PC-3 (cell line): Measurements from ENCODE around the gene TMCO6. TPM values are rescaled to one million over a fixed set of nuclear protein-coding genes. Genes with fewer than 3 reads are reported as not detected.
"Not testable (repeated sequence)": the region's sequence is repeated elsewhere in the genome, so short reads cannot be mapped to it uniquely, and the experiment has no call there.

Source experiments
- ATAC-seq: fragments of 200-7000 bp; cut with Tn5 transposase; 2 replicates; pipeline ENCODE4 v1.9.1; 2020; ENCODE audit warnings: mild to moderate bottlenecking, moderate library complexity
- BruUV-seq: library from RNA; stranded (reverse); fragments of 400-500 nt; replicated peaks from 2 replicates; lab custom pipeline; 2021; lab: Mats Ljungman, UMichigan
- CTCF ChIA-PET: fragments of 300-600 bp; sonication (Branson Sonifier 250); formaldehyde crosslinking; loops from one replicate; lab custom pipeline; 2022; ENCODE audit warnings: antibody characterized with exemption; lab: Charles Lee
- POLR2A ChIA-PET: fragments of 300-600 bp; sonication (Branson Sonifier 250); formaldehyde crosslinking; loops from one replicate; lab custom pipeline; 2022; ENCODE audit warnings: antibody characterized with exemption; ENCODE audit not compliant: unreplicated experiment; lab: Charles Lee
- DNase-seq: peaks from one replicate; pipeline ENCODE4 v3.0.0-alpha.2; 2015
- H2AFZ ChIP-seq: fragments of 300-600 bp; sonication (generic); 2 replicates; pipeline ENCODE4 v1.6.0; 2016; ENCODE audit warnings: antibody characterized with exemption, low read length
- H3F3A ChIP-seq: fragments of 300-600 bp; sonication (generic); one replicate; pipeline ENCODE4 v1.6.0; 2017; ENCODE audit warnings: antibody characterized with exemption, low read length, control low read depth, mild to moderate bottlenecking; ENCODE audit not compliant: unreplicated experiment
- H3K27ac ChIP-seq: fragments of 300-600 bp; sonication (generic); 2 replicates; pipeline ENCODE4 v1.5.1; 2016; ENCODE audit warnings: mild to moderate bottlenecking, low read length
- H3K27me3 ChIP-seq: fragments of 300-600 bp; sonication (generic); 2 replicates; pipeline ENCODE4 v1.6.1; 2016; ENCODE audit warnings: low read length, mixed read lengths
- H3K36me3 ChIP-seq: fragments of 300-600 bp; sonication (generic); 2 replicates; pipeline ENCODE4 v1.6.1; 2016; ENCODE audit warnings: low read depth, mixed run types, low read length, mixed read lengths
- H3K4me1 ChIP-seq: fragments of 300-600 bp; sonication (generic); 2 replicates; pipeline ENCODE4 v1.5.1; 2016; ENCODE audit warnings: low read length; ENCODE audit not compliant: insufficient read depth
- H3K4me2 ChIP-seq: fragments of 300-600 bp; sonication (generic); 2 replicates; pipeline ENCODE4 v1.6.0; 2016; ENCODE audit warnings: low read length
- H3K4me3 ChIP-seq: fragments of 300-600 bp; sonication (generic); 2 replicates; pipeline ENCODE4 v1.5.1; 2016; ENCODE audit warnings: mild to moderate bottlenecking, low read length, mixed read lengths
- H3K79me2 ChIP-seq: fragments of 300-600 bp; sonication (generic); 2 replicates; pipeline ENCODE4 v1.6.1; 2017; ENCODE audit warnings: low read length, mixed read lengths
- H3K9ac ChIP-seq: fragments of 300-600 bp; sonication (generic); 2 replicates; pipeline ENCODE4 v1.6.0; 2016; ENCODE audit warnings: mild to moderate bottlenecking, low read length
- H3K9me2 ChIP-seq: fragments of 300-600 bp; sonication (generic); replicated peaks from 2 replicates; pipeline ENCODE4 v1.6.1; 2016; ENCODE audit warnings: mixed run types, low read length, mixed read lengths
- H3K9me3 ChIP-seq: fragments of 300-600 bp; sonication (generic); 2 replicates; pipeline ENCODE4 v1.6.1; 2016; ENCODE audit warnings: low read length, mixed read lengths
- H4K20me1 ChIP-seq: fragments of 300-600 bp; sonication (generic); 2 replicates; pipeline ENCODE4 v1.6.1; 2016; ENCODE audit warnings: low read length, mixed read lengths
- CTCF ChIP-seq: fragments of 300-600 bp; sonication (generic); conservative IDR thresholded peaks from 2 replicates; pipeline ENCODE4 v1.5.1; 2017; ENCODE audit warnings: antibody characterized with exemption, low read depth, mild to moderate bottlenecking, low read length
- EZH2 ChIP-seq: fragments of 300-600 bp; sonication (generic); IDR thresholded peaks from one replicate; pipeline ENCODE4 v1.6.1; 2017; ENCODE audit warnings: antibody characterized with exemption, mild to moderate bottlenecking, low read length; ENCODE audit not compliant: unreplicated experiment
- EZH2phosphoT487 ChIP-seq: fragments of 300-600 bp; sonication (generic); IDR thresholded peaks from 2 replicates; pipeline ENCODE4 v1.6.1; 2018; ENCODE audit warnings: mild to moderate bottlenecking, antibody characterized with exemption, low read length, borderline replicate concordance
- intact Hi-C: fragments of 100-400 bp; cut with micrococcal nuclease; formaldehyde crosslinking; loops from 2 replicates; pipeline ENCODE4 v1.9.0; 2023
- total RNA-seq: library from RNA; depleted of rRNA; stranded (reverse); fragments of >200 nt; gene quantifications from 2 replicates; pipeline ENCODE4 v1.2.3, GENCODE V29; 2014

Gene TMCO6
- total RNA-seq, 1 experiment from 2014 or later = 16.5 TPM

GRCh38 chr5:140609126-140609525 lies 30.1 kb upstream of the TMCO6 start:
- POLR2A ChIA-PET = interaction anchor here (0.5 kb wide), 1 partner anchor 102 kb away, joined by 4 read pairs; no protein-coding TSS in a partner anchor
- H3K27me3 ChIP-seq = no peaks in the 10 kb centered on the region
- no peak overlapping the region for H3K27ac ChIP-seq
- no peaks in the 10 kb centered on the region for H3K9me3 ChIP-seq
- intact Hi-C loops = no loop called here
- H3F3A ChIP-seq = no peaks in the 10 kb centered on the region
- CTCF ChIA-PET = no interaction called here
- H3K4me2 ChIP-seq = no peak overlapping the region
- H2AFZ ChIP-seq = no peak overlapping the region
- H3K4me3 ChIP-seq = no peak overlapping the region
- DNase-seq = peak; percentile 25
- no TSS peak for BruUV-seq
- no peaks in the 10 kb centered on the region for H3K36me3 ChIP-seq
- peak; percentile 70 for ATAC-seq
- H3K9ac ChIP-seq = no peak overlapping the region
- H3K79me2 ChIP-seq = no peaks in the 10 kb centered on the region
- H4K20me1 ChIP-seq = no peaks in the 10 kb centered on the region
- H3K9me2 ChIP-seq = no peaks in the 10 kb centered on the region
- no peaks in the 10 kb centered on the region for H3K4me1 ChIP-seq
- TF ChIP-seq EZH2phosphoT487 (no peak), EZH2 (no peak), CTCF (no peak)

- H3K9me2 ChIP-seq = no peaks in the 10 kb centered on the region
- H3K27me3 ChIP-seq = no peaks in the 10 kb centered on the region
- H3K36me3 ChIP-seq = no peaks in the 10 kb centered on the region
- DNase-seq = no peak
- H3K4me2 ChIP-seq = no peak overlapping the region
- no peak overlapping the region for H2AFZ ChIP-seq
- no TSS peak for BruUV-seq
- no peak for ATAC-seq
- intact Hi-C loops = no loop called here
- no peaks in the 10 kb centered on the region for H3F3A ChIP-seq
- CTCF ChIA-PET = no interaction called here
- POLR2A ChIA-PET = interaction anchor here (0.5 kb wide), 1 partner anchor 82 kb away, joined by 3 read pairs; no protein-coding TSS in a partner anchor
- no peak overlapping the region for H3K27ac ChIP-seq
- TF ChIP-seq CTCF (no peak), EZH2 (no peak), EZH2phosphoT487 (no peak)
- no peaks in the 10 kb centered on the region for H3K9me3 ChIP-seq
- no peaks in the 10 kb centered on the region for H3K79me2 ChIP-seq
- H3K4me3 ChIP-seq = no peak overlapping the region
- H3K9ac ChIP-seq = no peak overlapping the region
- H4K20me1 ChIP-seq = no peaks in the 10 kb centered on the region
- no peaks in the 10 kb centered on the region for H3K4me1 ChIP-seq
Measured at GRCh38 chr5:140611020-140611521, 28.2 kb upstream of the TMCO6 start.

- BruUV-seq = no TSS peak
- intact Hi-C loops = no loop called here
- H2AFZ ChIP-seq = no peak overlapping the region
- DNase-seq (no peak), ATAC-seq (no peak)
- H3K4me3 ChIP-seq = no peak overlapping the region
- no peaks in the 10 kb centered on the region for H3K4me1 ChIP-seq
- H3K27ac ChIP-seq = no peak overlapping the region
- no peak overlapping the region for H3K9ac ChIP-seq
- H3F3A ChIP-seq = no peaks in the 10 kb centered on the region
- H3K9me3 ChIP-seq = no peaks in the 10 kb centered on the region
- H3K27me3 ChIP-seq = 0 out of 2 replicates have a peak, but pooled peaks cover 2% of the 10 kb centered on the region
- POLR2A ChIA-PET = no interaction called here
- no peaks in the 10 kb centered on the region for H3K79me2 ChIP-seq
- H3K9me2 ChIP-seq = no peaks in the 10 kb centered on the region
- TF ChIP-seq EZH2phosphoT487 (no peak), EZH2 (no peak), CTCF (no peak)
- H3K36me3 ChIP-seq = no peaks in the 10 kb centered on the region
- H3K4me2 ChIP-seq = no peak overlapping the region
- CTCF ChIA-PET = no interaction called here
- H4K20me1 ChIP-seq = no peaks in the 10 kb centered on the region
Measured at GRCh38 chr5:140622301-140622700, 16.9 kb upstream of the TMCO6 start.

GRCh38 chr5:140623061-140623460 lies 16.2 kb upstream of the TMCO6 start:
- H3K9me3 ChIP-seq, intact Hi-C loops, H4K20me1 ChIP-seq, DNase-seq, CTCF ChIA-PET, H2AFZ ChIP-seq, H3K4me3 ChIP-seq, H3K79me2 ChIP-seq, BruUV-seq, H3K27ac ChIP-seq, H3K9ac ChIP-seq, ATAC-seq, H3F3A ChIP-seq, POLR2A ChIA-PET, H3K4me1 ChIP-seq, H3K9me2 ChIP-seq, H3K36me3 ChIP-seq, H3K27me3 ChIP-seq, H3K4me2 ChIP-seq: not testable (repeated sequence)
